ENCODE data around the gene THBS2. TPM values are rescaled to one million over a fixed set of nuclear protein-coding genes. Genes with fewer than 3 reads are reported as not detected.

THBS2 gene
- total RNA-seq, 1 experiment from 2014 or later: 0.39 TPM

GRCh38 chr6:169296622-169297021 lies 43.0 kb upstream of the THBS2 start:
- BruUV-seq (replicated peaks): no TSS peak
- ChIA-PET CTCF (no interaction called here), RAD21 (ENCODE audit: low non-redundant PET in 1 of 2, low total read pairs in 2 of 2, uncharacterized antibody in 2 of 2, unreplicated experiment in 2 of 2) (no interaction called here), POLR2A (no interaction called here)
- H2AFZ ChIP-seq (ENCODE audit: low read depth, low read length, poor library complexity, severe bottlenecking): no peak overlapping the region
- no peak overlapping the region for H3K9ac ChIP-seq (ENCODE audit: low read length)
- intact Hi-C loops (cut with micrococcal nuclease): no loop called here
- ATAC-seq (no peak), DNase-seq (ENCODE audit: low read depth, low spot score) (no peak)
- H3K4me3 ChIP-seq (replicated peaks in 1 of 2; ENCODE audit: low read depth in 1 of 2, low read length in 2 of 2): no peak overlapping the region
- H3K27ac ChIP-seq (ENCODE audit: low read depth, low read length): no peak overlapping the region
- H3K79me2 ChIP-seq (ENCODE audit: insufficient read depth, low read length): no peaks in the 10 kb centered on the region
- H4K20me1 ChIP-seq (ENCODE audit: insufficient read depth): no peaks in the 10 kb centered on the region
- H3K9me3 ChIP-seq (ENCODE audit: control insufficient read depth in 1 of 2, insufficient read depth in 1 of 2, low read depth in 1 of 2, low read length in 2 of 2): no peaks in the 10 kb centered on the region; a peak in 1 of 4 replicates
- no peak for TF ChIP-seq YY1 (IDR thresholded peaks at IDR 0.05; ENCODE audit: extremely low read depth, insufficient replicate concordance, low read depth, low read length)
- TF ChIP-seq ELF1 (IDR thresholded peaks at IDR 0.05; ENCODE audit: borderline replicate concordance, low read depth): no peak
- no peak for TF ChIP-seq ZFX (IDR thresholded peaks at IDR 0.05)
- TF ChIP-seq ZBTB33 (IDR thresholded peaks at IDR 0.05; ENCODE audit: extremely low read depth, insufficient replicate concordance, low read length): no peak
- no peak for TF ChIP-seq ATF3 (IDR thresholded peaks at IDR 0.05)
- no peak for TF ChIP-seq REST (IDR thresholded peaks at IDR 0.05; ENCODE audit: low read depth)
- TF ChIP-seq TCF7L2 (IDR thresholded peaks at IDR 0.05; ENCODE audit: borderline replicate concordance, extremely low read depth, insufficient read depth, insufficient read length): no peak
- no peak for TF ChIP-seq RAD21 (IDR thresholded peaks at IDR 0.05; ENCODE audit: low read depth)
- TF ChIP-seq ZNF274 (IDR thresholded peaks at IDR 0.05; ENCODE audit: low read depth, low read length): no peak
- TF ChIP-seq SIN3A (IDR thresholded peaks at IDR 0.05; ENCODE audit: low read depth): no peak
- TF ChIP-seq JUND (IDR thresholded peaks at IDR 0.05): no peak
- no peak for TF ChIP-seq POLR2AphosphoS5 (IDR thresholded peaks at IDR 0.05; ENCODE audit: low read depth, low read length)
- TF ChIP-seq EGR1 (IDR thresholded peaks at IDR 0.05; ENCODE audit: low read depth): no peak
- TF ChIP-seq SP1 (IDR thresholded peaks at IDR 0.05; ENCODE audit: low read depth): no peak
- no peak for TF ChIP-seq CTCF (IDR thresholded peaks at IDR 0.05 in 2 of 3, conservative IDR thresholded peaks at IDR 0.05 in 1 of 3; ENCODE audit: borderline replicate concordance in 1 of 3, insufficient read depth in 1 of 3, low read depth in 2 of 3, low read length in 2 of 3)
- H3K27me3 ChIP-seq (ENCODE audit: insufficient read depth, low read length): no peaks in the 10 kb centered on the region
- no peak overlapping the region for H3K4me2 ChIP-seq (ENCODE audit: low read length)
- H3K36me3 ChIP-seq (ENCODE audit: control insufficient read depth in 1 of 2, insufficient read depth in 2 of 2, low read length in 2 of 2): peaks cover 0 to 2% of the 10 kb centered on the region in 2 experiments; a peak in 1 of 4 replicates
- no peaks in the 10 kb centered on the region for H3K9me2 ChIP-seq (ENCODE audit: insufficient read depth)
- peaks cover 18 to 24% of the 10 kb centered on the region in 2 experiments for H3K4me1 ChIP-seq (ENCODE audit: control insufficient read depth in 1 of 2, insufficient read depth in 2 of 2, low read length in 2 of 2)

All from HCT116 (cell line).